ENCODE data around the gene BTF3L4. TPM values are rescaled to one million over a fixed set of nuclear protein-coding genes. Genes with fewer than 3 reads are reported as not detected.
A peak's percentile ranks its signal among the peaks of the same experiment; 100 is the strongest.

BTF3L4 gene
- total RNA-seq, 1 donor from 2014 or later, result 34.2 TPM

GRCh38 chr1:52098139-52098871 is 42.2 kb downstream of the BTF3L4 start:
- no peaks in the 10 kb centered on the region for H3K36me3 ChIP-seq
- DNase-seq (no peak), ATAC-seq (no peak)
- intact Hi-C loops (cut with DNase I), result no loop called here
- H3K9me3 ChIP-seq, result no peaks in the 10 kb centered on the region
- no peaks in the 10 kb centered on the region for H3K27me3 ChIP-seq
- H3K27ac ChIP-seq, result no peak overlapping the region
- H3K4me1 ChIP-seq, result no peaks in the 10 kb centered on the region
- TF ChIP-seq, protein P1, sequence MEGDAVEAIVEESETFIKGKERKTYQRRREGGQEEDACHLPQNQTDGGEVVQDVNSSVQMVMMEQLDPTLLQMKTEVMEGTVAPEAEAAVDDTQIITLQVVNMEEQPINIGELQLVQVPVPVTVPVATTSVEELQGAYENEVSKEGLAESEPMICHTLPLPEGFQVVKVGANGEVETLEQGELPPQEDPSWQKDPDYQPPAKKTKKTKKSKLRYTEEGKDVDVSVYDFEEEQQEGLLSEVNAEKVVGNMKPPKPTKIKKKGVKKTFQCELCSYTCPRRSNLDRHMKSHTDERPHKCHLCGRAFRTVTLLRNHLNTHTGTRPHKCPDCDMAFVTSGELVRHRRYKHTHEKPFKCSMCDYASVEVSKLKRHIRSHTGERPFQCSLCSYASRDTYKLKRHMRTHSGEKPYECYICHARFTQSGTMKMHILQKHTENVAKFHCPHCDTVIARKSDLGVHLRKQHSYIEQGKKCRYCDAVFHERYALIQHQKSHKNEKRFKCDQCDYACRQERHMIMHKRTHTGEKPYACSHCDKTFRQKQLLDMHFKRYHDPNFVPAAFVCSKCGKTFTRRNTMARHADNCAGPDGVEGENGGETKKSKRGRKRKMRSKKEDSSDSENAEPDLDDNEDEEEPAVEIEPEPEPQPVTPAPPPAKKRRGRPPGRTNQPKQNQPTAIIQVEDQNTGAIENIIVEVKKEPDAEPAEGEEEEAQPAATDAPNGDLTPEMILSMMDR (IDR thresholded peaks at IDR 0.05), result no peak
- H3K4me3 ChIP-seq, result no peak overlapping the region

GRCh38 chr1:52102336-52103013 is 46.4 kb downstream of the BTF3L4 start:
- Histone ChIP-seq H3K27me3 (no peaks in the 10 kb centered on the region), H3K9me3 (no peaks in the 10 kb centered on the region), H3K4me1 (no peaks in the 10 kb centered on the region), H3K27ac (no peak overlapping the region), H3K36me3 (no peaks in the 10 kb centered on the region), H3K4me3 (no peak overlapping the region)
- ATAC-seq (no peak), DNase-seq (no peak)
- TF ChIP-seq, protein P1 (IDR thresholded peaks at IDR 0.05), result no peak
- intact Hi-C loops (cut with DNase I), result no loop called here

- H3K9me3 ChIP-seq, result no peaks in the 10 kb centered on the region
- TF ChIP-seq, protein P1 (IDR thresholded peaks at IDR 0.05), result no peak
- DNase-seq (no peak), ATAC-seq (peak; percentile 27)
- no peaks in the 10 kb centered on the region for H3K27me3 ChIP-seq
- intact Hi-C loops (cut with DNase I), result no loop called here
- H3K4me3 ChIP-seq, result no peak overlapping the region
- no peaks in the 10 kb centered on the region for H3K36me3 ChIP-seq
- H3K27ac ChIP-seq, result no peak overlapping the region
- H3K4me1 ChIP-seq, result no peaks in the 10 kb centered on the region
Measured at GRCh38 chr1:52111492-52111891, 55.4 kb downstream of the BTF3L4 start.

- Histone ChIP-seq H3K9me3 (no peaks in the 10 kb centered on the region), H3K4me3 (no peak overlapping the region), H3K4me1 (no peaks in the 10 kb centered on the region), H3K36me3 (no peaks in the 10 kb centered on the region), H3K27ac (no peak overlapping the region), H3K27me3 (no peaks in the 10 kb centered on the region)
- TF ChIP-seq, protein P1 (IDR thresholded peaks at IDR 0.05), result no peak
- ATAC-seq (no peak), DNase-seq (no peak)
- intact Hi-C loops (cut with DNase I), result no loop called here
Measured at GRCh38 chr1:52112489-52112888, 56.4 kb downstream of the BTF3L4 start.

GRCh38 chr1:52119301-52120079 is 63.4 kb downstream of the BTF3L4 start:
- ATAC-seq, result no peak
- Histone ChIP-seq H3K27me3 (no peaks in the 10 kb centered on the region), H3K27ac (no peak overlapping the region), H3K36me3 (no peaks in the 10 kb centered on the region), H3K4me3 (no peak overlapping the region), H3K4me1 (no peaks in the 10 kb centered on the region), H3K9me3 (no peaks in the 10 kb centered on the region)
- DNase-seq, result no peak
- TF ChIP-seq, protein P1 (IDR thresholded peaks at IDR 0.05), result no peak
- intact Hi-C loops (cut with DNase I), result no loop called here
